NCI-H2107 treated with DMSO at 0.1 percent for 48 hours (cell line): Measurements from ENCODE around the gene FCGBP.
"Not testable (repeated sequence)": the region's sequence is repeated elsewhere in the genome, so short reads cannot be mapped to it uniquely, and the experiment has no call there.

ENCODE experiments used
- DNase-seq: peaks from one replicate; lab custom pipeline; 2025; ENCODE audit not compliant: unreplicated experiment; lab: John Stamatoyannopoulos, UW

FCGBP gene

DNA sequence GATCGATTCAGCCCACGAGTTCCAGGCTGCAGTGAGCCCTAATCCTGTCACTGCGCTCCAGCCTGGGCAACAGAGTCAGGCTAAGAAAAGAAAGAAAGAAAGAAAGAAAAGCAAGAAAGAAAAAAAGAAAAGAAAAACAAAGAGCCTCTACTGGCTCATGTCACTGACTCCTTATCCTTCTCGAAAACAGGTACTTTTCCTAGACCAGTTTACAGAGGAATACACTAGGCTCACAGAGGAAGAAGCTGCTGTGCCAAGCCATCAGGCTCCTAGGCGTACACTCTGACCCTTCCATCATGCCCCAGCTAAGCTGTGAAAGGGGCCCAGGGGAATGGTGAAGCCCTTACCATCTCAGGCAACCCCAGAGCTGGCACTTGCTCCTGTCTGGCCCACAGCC, 41.9 kb downstream of the FCGBP start:
- not testable (repeated sequence) for DNase-seq

DNA sequence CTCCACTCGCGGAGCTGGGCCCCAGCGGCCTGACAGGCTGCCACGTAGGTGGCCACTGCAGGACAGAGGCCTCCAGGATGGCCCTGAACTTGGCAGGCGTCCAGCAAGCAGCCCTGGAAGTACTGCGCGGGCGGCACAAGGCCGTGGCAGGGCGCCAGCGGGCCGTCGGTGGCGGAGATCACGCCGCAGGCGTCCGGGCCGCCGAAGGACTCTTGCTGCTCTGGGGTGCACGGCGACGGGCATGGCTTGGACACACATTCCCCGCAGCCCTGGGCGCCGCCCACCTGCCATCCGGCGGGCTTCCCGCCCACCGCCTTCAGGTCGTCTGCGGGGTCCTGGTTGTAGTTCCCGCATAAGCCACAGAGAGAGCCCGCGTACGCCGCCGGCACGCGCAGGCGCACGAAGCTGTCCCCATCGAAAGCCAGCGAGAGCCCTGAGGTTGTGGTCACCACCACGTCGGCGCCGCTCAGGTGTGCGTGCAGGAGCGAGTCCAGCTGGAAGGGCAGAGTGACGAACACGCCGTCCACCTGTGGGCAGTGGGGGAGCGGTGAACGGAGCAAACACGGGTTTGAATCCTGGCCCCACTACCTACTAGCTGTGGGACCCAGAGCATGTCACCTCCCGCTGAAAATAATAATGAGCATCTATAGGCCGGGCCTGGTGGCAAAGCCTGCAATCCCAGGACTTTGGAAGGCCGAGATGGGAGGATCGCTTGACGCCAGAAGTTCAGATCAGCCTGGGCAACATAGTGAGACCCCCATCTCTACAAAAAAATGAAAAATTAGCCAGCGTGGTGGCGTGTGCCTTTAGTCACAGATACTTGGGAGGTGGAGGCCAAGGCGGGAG, 42.6 kb downstream of the FCGBP start:
- DNase-seq: not testable (repeated sequence)

DNA sequence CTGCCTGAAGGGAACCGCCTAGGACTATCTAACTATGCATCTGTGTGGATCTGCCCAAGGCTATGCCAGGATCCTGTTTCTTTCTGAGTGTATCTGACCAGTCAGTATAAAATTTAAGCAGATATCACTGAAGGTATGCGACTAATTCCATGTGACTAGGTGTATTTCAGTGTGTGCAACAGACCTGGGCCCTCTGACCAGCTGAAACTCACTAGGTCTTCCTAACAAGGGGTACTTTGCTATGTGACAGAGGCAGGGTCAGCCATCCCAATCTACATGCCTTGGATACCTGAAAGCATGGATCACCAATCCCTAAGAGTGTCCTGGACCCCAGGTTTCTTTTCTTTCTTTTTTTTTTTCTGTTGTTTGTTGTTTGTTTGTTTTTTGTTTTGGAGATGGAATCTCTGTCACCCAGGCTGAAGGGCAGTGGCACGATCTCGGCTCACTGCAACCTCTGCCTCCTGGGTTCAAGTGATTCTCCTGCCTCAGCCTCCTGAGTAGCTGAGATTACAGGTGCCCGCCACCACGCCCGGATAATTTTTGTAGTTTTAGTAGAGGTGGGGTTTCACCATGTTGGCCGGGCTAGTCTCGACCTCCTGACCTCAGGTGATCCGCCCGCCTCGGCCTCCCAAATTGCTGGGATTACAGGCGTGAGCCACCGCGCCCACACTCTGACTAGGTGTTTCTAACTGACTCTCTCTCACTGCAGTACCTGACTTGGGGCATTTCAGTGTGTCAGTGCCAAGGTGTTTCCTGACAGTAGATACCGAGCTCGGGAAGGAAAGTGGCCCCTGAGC, 43.5 kb downstream of the FCGBP start:
- DNase-seq: no peak

DNA sequence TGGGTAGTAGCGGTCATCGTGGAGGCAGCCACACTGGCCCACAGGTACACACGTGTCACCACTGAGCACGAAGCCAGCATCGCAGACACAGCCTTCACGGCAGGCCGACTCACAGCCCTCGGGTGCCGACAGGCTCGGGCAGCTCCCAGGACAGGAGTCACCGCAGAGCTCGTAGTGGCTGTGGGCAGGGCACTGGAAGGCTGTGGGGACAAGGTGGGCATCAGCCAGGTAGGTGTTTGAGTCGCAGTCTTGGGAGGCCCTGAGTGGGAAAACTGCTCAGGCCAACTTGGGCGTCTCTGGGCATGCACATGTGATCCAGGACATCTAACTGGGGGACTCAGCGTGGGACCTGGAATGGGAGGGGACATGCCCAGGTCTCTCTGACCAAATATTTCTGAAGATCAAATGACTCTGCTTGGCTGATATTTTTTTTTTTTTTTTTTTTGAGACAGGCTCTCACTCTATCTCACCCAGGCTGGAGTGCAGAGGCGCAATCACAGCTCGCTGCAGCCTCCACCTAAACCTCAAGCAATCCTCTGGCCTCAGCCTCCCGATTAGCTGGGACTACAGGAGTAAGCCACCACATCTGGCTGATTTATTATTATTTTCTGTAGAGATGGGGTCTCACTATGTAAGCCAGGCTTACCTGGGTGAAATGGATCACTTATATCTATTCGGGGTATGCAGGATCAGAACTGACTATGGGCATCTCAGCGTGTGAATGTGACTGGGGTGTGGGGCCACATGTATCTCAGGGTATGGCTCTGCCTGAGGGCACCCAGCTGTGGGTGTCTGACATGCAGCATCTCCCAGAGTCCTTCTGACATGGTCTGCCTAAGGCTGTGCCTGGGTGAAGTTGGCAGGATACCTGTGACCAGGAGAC, 44.3 kb downstream of the FCGBP start:
- DNase-seq: not testable (repeated sequence)

DNA sequence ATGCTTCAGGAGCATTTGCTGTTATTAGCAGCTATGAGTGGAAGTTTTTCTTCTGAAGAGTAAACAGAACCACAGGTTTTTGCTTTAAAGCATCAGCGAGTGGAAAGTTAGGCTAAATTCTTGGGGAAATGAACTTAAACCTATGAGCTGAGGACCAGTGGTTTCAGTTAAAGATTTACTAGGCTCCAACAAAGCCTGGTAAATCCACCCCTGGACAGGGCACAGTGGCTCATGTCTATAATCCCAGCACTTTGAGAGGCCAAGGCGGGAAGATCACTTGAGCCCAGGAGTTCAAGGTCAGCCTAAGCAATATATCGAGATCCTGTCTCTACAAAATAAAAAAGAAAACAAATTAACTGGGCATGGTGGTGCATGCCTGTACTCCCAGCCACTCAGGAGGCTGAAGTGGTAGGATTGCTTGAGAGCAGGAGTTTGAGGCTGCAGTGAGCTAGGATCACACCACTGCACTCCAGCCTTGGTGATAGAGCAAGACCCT, 46.9 kb downstream of the FCGBP start:
- not testable (repeated sequence) for DNase-seq

DNA sequence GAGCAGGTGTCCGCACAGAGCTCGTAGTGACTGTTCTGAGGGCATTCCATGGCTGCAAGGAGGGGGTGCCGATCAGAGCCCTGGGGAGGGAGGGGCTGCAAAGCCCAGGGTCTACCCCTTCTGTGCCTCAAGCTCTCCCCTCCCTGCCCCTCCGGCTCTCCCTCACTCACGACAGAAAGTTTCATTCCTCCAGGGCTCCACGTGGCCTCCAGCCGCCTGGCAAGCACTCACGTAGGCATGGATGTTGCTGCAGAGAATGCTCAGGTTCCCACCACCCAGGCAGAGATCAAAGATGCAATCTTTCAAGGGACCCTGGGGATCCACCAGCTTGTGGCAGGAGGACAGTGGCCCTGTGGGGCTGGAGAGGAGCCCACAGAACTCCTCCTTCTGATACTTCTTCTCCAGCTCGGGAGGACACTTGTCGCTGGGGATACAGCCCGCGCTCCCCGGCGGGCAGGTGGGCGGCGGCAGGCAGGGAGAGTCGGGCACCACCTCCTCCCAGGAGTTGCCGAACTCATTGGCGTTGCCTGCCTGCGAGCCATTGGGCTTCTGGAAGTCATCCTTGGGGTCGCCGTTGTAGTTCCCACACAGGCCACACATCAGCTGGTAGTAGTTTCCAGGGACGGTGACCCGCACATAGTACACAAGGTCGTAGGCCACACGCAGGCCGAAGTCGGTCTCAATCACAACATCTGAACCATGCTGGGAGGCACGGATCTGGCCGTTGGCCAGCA, 48.4 kb downstream of the FCGBP start:
- not testable (repeated sequence) for DNase-seq

DNA sequence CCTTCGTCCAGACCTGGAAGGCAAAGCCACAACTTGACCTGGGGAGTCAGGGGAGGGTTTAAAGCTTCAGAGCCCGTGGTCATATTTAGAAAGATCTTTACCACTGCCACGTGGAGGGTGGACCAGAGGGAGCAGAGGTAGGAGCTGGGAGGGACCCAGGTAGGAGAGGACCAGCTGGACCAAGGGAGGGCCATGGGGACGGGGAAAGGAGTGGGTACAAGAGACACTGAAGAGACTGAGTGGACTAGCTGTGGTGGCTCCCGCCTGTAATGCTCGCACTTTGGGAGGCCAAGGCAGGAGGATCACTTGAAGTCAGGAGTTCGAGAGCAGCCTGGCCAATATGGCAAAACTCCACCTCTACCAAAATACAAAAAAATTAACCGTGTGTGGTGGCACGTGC, 49.7 kb downstream of the FCGBP start:
- not testable (repeated sequence) for DNase-seq
